Right lobe of liver (tissue), 4 donors: Measurements from ENCODE around the gene SRPX.

Source experiments
- CTCF ChIP-seq, 4 donors: fragments of 200-600 bp in 3 of 4; fragments of 450-650 bp in 1 of 4; IDR thresholded peaks; one replicate each; pipeline versions ENCODE4 v1.5.1 to v1.8.0; 2016 to 2022; ENCODE audit warnings: antibody characterized with exemption in 4 of 4, mild to moderate bottlenecking in 2 of 4
- POLR2A ChIP-seq: fragments of 450-650 bp; IDR thresholded peaks from one replicate; pipeline ENCODE4 v1.6.1; 2017; ENCODE audit warnings: antibody characterized with exemption, mild to moderate bottlenecking
- donor health status: DM: no; HTN: no; CAD: no.
- donor health status: DM: no; HTN: no; CAD: no.
- donor health status: DM: no; HTN: yes; CAD: no.

- no peak for TF ChIP-seq POLR2A
- TF ChIP-seq CTCF (IDR thresholded peaks at IDR 0.05): no peak
These were observed 14.1 kb downstream of the SRPX start for GRCh38 chrX:38206542-38206941.
